ENCODE results near the gene P2RY6. TPM values are rescaled to one million over a fixed set of nuclear protein-coding genes. Genes with fewer than 3 reads are reported as not detected.
A peak's percentile ranks its signal among the peaks of the same experiment; 100 is the strongest.

The P2RY6 gene
- total RNA-seq, 4 donors from 2014 or later: 0.76 to 1.0 TPM; not detected in 2

DNA sequence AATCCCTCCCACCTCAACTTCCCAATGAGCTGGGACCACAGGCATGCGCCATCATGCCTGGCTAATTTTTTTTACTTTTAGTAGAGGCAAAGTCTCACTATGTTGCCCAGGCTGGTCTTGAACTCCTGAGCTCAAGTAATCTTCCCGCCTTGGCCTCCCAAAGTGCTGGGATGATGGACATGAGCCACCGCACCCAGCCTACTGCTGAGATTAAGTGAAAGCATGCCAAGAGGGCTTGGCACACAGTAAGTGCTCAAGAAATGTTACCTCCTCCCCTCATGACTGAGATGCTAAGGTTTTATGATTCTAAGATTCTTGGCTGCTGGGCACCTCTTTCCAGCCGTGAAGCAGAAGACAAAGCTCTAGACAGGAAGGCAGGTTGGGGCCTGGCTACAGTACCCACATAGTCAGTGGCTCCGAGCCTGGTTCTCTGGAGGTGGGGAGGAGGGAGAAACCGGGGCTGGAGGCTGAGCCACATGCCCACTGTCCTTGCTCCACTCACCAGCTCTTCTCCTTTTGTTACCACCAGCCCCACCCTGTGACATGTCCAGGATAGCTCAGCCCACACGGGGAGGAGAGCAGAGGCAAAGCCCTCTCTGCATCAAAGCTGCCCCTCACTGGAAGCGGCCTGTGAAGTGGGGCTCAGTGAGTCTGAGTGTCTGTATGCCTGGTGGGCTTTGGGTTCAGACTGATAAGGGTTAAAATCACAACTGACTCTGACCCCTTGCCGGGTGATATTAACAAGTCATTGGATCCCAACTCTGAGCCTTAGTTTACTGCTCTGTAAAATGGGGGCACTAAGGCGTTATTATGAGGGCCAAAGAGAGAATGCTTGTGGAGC lies 48.8 kb downstream of the P2RY6 start:
- H3K27ac ChIP-seq: peak overlapping the region; percentile 93 to 98
- H3K36me3 ChIP-seq: no peaks in the 10 kb centered on the region
- peak; percentile 42 to 46 for DNase-seq
- no peak for TF ChIP-seq POLR2A (IDR thresholded peaks at IDR 0.05)
- TF ChIP-seq, protein P1, sequence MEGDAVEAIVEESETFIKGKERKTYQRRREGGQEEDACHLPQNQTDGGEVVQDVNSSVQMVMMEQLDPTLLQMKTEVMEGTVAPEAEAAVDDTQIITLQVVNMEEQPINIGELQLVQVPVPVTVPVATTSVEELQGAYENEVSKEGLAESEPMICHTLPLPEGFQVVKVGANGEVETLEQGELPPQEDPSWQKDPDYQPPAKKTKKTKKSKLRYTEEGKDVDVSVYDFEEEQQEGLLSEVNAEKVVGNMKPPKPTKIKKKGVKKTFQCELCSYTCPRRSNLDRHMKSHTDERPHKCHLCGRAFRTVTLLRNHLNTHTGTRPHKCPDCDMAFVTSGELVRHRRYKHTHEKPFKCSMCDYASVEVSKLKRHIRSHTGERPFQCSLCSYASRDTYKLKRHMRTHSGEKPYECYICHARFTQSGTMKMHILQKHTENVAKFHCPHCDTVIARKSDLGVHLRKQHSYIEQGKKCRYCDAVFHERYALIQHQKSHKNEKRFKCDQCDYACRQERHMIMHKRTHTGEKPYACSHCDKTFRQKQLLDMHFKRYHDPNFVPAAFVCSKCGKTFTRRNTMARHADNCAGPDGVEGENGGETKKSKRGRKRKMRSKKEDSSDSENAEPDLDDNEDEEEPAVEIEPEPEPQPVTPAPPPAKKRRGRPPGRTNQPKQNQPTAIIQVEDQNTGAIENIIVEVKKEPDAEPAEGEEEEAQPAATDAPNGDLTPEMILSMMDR (IDR thresholded peaks at IDR 0.05): no peak
- H3K9me3 ChIP-seq: no peaks in the 10 kb centered on the region
- H3K27me3 ChIP-seq: no peaks in the 10 kb centered on the region
- no peak overlapping the region for H3K4me3 ChIP-seq
- H3K4me1 ChIP-seq: peaks cover 47 to 78% of the 10 kb centered on the region in 2 donors
- intact Hi-C loops (cut with DNase I; ENCODE audit: low total_unique reads): no loop called here

DNA sequence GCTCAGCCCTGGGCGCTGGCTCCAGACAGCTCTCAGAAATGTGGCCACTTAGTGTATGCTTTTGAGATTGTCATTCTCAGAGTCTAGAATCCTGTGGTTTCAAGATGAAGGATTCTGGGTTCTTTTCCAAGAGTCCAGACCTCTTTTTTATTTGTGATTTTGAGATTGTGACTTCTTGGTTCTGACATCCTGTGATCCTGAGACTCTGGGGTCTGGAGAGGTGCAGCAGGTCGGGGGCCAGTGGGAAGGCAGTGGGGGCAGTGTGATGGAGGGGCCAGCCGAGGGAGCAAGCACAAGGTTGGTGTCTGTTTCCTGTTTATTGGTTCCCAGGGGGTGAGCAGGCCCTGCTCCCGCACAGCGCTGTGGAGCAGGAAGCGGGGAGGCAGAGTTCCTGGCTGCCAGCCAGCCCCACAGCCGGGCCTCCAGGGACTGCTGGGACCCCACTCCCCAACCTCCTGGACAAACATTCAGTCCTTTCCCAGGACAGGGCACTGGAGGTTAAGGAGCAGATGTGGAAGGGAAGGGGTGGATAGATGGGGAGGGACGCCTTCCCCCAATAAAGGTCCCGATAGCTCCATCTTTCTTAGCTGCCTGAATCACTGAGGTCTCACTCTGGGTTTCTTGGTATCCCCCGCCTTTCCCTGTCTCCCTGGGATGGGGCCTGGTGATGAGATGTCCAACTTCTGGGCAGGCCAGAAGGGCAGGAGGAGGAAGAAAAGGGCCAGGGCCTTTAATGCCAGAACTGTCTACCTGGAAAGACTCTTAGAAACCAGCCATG lies 49.7 kb downstream of the P2RY6 start:
- peaks cover 42 to 74% of the 10 kb centered on the region in 2 donors for H3K4me1 ChIP-seq
- H3K27ac ChIP-seq: peak overlapping the region; percentile 93 to 98
- H3K4me3 ChIP-seq: no peak overlapping the region
- no peaks in the 10 kb centered on the region for H3K9me3 ChIP-seq
- TF ChIP-seq POLR2A (IDR thresholded peaks at IDR 0.05): peak in 1 of 2 donors; percentile 23
- TF ChIP-seq, protein P1 (IDR thresholded peaks at IDR 0.05): no peak
- DNase-seq: peak; percentile 72 to 73
- intact Hi-C loops (cut with DNase I; ENCODE audit: low total_unique reads): no loop called here
- H3K27me3 ChIP-seq: no peaks in the 10 kb centered on the region
- H3K36me3 ChIP-seq: no peaks in the 10 kb centered on the region

DNA sequence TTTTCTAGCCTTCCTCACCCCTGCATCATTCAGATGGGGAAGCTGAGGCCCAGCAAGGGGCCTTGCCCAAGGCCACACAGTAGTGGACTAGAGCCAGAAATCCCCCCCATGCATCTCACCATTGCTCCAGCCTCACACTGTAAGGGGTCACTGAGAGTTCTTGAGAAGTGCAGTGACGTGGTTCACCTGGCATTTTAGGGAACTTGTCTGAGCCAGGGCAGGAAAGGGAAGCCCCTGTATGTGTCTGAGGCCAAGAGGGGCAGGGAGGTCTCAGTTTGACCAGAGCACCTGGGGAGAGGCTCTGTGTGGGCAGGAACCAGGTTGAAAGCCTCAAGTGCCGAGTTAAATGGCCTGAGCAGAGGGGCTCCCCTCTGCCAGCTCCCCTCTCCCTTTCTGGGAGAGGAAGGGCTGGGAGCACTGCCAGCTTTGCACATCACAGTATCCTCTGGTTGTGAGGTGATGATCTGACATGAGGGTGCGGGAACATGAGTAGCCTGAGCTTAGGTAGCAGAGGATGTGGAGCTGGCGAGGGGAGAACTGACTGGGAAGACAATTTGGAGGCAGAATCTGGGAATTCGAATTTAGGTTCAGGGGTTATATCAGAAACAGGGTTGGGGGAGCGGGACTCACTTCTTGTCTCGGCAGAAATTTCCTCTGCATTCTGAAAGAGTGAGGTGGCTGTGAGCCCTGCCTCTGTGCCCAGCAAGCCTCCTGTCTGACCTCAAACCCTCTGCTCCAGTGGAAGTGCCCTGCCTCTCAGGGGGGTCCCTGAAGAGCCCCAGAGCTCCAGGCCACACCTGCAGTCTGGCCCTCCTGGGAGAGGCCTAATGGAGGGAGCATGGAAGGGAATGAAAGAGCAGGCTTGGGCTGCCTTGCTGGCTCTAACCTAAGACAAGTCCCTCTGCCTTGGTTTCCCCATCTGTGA lies 50.5 kb downstream of the P2RY6 start:
- TF ChIP-seq POLR2A (IDR thresholded peaks at IDR 0.05): no peak
- TF ChIP-seq, protein P1 (IDR thresholded peaks at IDR 0.05): no peak
- intact Hi-C loops (cut with DNase I; ENCODE audit: low total_unique reads): no loop called here
- Histone ChIP-seq H3K36me3 (no peaks in the 10 kb centered on the region), H3K4me3 (no peak overlapping the region), H3K4me1 (peaks cover 35 to 76% of the 10 kb centered on the region in 2 donors), H3K27ac (peak overlapping the region; percentile 93 to 98), H3K27me3 (no peaks in the 10 kb centered on the region), H3K9me3 (no peaks in the 10 kb centered on the region)
- DNase-seq: peak in 1 of 2 donors; percentile 69

DNA sequence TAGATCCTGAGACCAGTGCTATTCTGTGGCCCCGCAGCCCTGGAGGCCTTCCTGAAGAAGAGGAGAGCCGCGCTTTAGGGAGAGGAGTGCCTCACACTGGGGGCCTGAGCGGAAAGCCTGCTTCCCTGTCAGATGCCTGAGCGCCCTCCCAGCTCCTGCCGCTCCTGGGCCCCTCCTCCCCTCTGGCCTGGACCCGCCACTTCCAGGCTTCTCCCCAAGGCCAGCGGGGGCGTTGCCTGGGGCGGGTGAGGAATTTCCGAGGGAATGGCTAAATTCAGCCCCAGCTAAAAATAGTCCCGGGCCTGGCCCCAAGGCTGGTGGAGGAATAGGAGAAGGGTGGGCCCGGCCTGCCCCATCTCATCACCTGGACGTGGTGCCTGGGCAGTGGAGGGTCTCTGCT lies 51.3 kb downstream of the P2RY6 start:
- peak; percentile 93 to 96 for DNase-seq
- H3K27ac ChIP-seq: peak overlapping the region; percentile 93 to 98
- H3K9me3 ChIP-seq: no peaks in the 10 kb centered on the region
- no peaks in the 10 kb centered on the region for H3K27me3 ChIP-seq
- peak overlapping the region in 1 of 2 donors; percentile 6 for H3K4me3 ChIP-seq
- H3K36me3 ChIP-seq: no peaks in the 10 kb centered on the region
- TF ChIP-seq POLR2A (IDR thresholded peaks at IDR 0.05): peak; percentile 36 to 44
- TF ChIP-seq, protein P1 (IDR thresholded peaks at IDR 0.05): no peak
- intact Hi-C loops (cut with DNase I; ENCODE audit: low total_unique reads): no loop called here
- H3K4me1 ChIP-seq: peaks cover 35 to 73% of the 10 kb centered on the region in 2 donors
